Endothelial cell of umbilical vein (primary cell): Measurements from ENCODE around the gene PEAR1. TPM values are rescaled to one million over a fixed set of nuclear protein-coding genes. Genes with fewer than 3 reads are reported as not detected.

Source experiments
- BruUV-seq: library from RNA; stranded (reverse); fragments of 400-500 nt; replicated peaks from 2 replicates; lab custom pipeline; 2021; lab: Mats Ljungman, UMichigan
- CTCF ChIA-PET: fragments of 300-600, 350-600 bp; sonication (Branson Sonifier 250); formaldehyde crosslinking; loops from one replicate; lab custom pipeline; 2021; ENCODE audit warnings: antibody characterized with exemption, inconsistent platforms; lab: Charles Lee
- POLR2A ChIA-PET: fragments of 300-600, 350-600 bp; sonication (Branson Sonifier 250); formaldehyde crosslinking; loops from one replicate; lab custom pipeline; 2021; ENCODE audit warnings: antibody characterized with exemption, inconsistent platforms; lab: Charles Lee
- DNase-seq: peaks from one replicate; pipeline ENCODE4 v3.0.0-alpha.2; 2011; ENCODE audit warnings: low read depth, low spot score
- FAIRE-seq: peaks from 2 replicates; lab custom pipeline; 2011; peaks lifted over from hg19 to GRCh38; lab: Jason Lieb, UNC
- H2AFZ ChIP-seq: 2 replicates; pipeline ENCODE4 v1.6.0; 2012; ENCODE audit warnings: low read depth, low read length, control low read depth, inconsistent platforms
- H3K27ac ChIP-seq: 2 replicates; pipeline ENCODE4 v1.5.1; 2011; ENCODE audit warnings: low read depth, mild to moderate bottlenecking, control low read depth, low read length, moderate library complexity; ENCODE audit not compliant: insufficient read depth
- H3K27me3 ChIP-seq, 2 experiments: 2 replicates each; pipeline versions ENCODE4 v1.6.0 to v1.6.1; 2011; ENCODE audit warnings: low read length in 2 of 2, mixed read lengths in 1 of 2; ENCODE audit not compliant: control insufficient read depth in 2 of 2, insufficient read depth in 2 of 2
- H3K36me3 ChIP-seq, 2 experiments: 2 replicates in 1 of 2; 3 replicates in 1 of 2; pipeline ENCODE4 v1.5.1; 2011; ENCODE audit warnings: low read length in 2 of 2, mild to moderate bottlenecking in 1 of 2, moderate library complexity in 1 of 2; ENCODE audit not compliant: control insufficient read depth in 2 of 2, insufficient read depth in 2 of 2; ENCODE audit errors: extremely low read depth in 1 of 2
- H3K4me1 ChIP-seq: 3 replicates; pipeline ENCODE4 v1.5.1; 2011; ENCODE audit warnings: mild to moderate bottlenecking, low read length; ENCODE audit not compliant: control insufficient read depth, insufficient read depth; ENCODE audit errors: extremely low read depth
- H3K4me2 ChIP-seq: 2 replicates; pipeline ENCODE4 v1.6.1; 2011; ENCODE audit warnings: low read length, control low read depth, mixed read lengths; ENCODE audit not compliant: insufficient read depth
- H3K4me3 ChIP-seq, 3 experiments: fragments of 200-600 bp in 1 of 3; sonication (generic), shearing (Covaris generic) in 1 of 3; replicated peaks in 1 of 3; 2 replicates each; pipeline ENCODE4 v1.5.1; 2011 to 2016; ENCODE audit warnings: control low read depth in 3 of 3, low read length in 3 of 3, mild to moderate bottlenecking in 2 of 3, inconsistent platforms in 1 of 3, low read depth in 1 of 3, moderate library complexity in 1 of 3; ENCODE audit not compliant: insufficient read depth in 1 of 3
- H3K79me2 ChIP-seq: 2 replicates; pipeline ENCODE4 v1.6.0; 2012; ENCODE audit warnings: low read length, inconsistent platforms; ENCODE audit not compliant: control insufficient read depth, insufficient read depth
- H3K9ac ChIP-seq: replicated peaks from 2 replicates; pipeline ENCODE3; 2011; ENCODE audit warnings: low read length, control low read depth; ENCODE audit not compliant: insufficient read depth; ENCODE audit errors: extremely low read depth
- H3K9me1 ChIP-seq: replicated peaks from 3 replicates; pipeline ENCODE4 v1.6.0; 2011; ENCODE audit warnings: mild to moderate bottlenecking, low read length; ENCODE audit not compliant: control insufficient read depth, insufficient read depth; ENCODE audit errors: extremely low read depth
- H3K9me3 ChIP-seq: replicated peaks from 2 replicates; pipeline ENCODE4 v1.5.1; 2012; ENCODE audit warnings: low read length, inconsistent platforms; ENCODE audit not compliant: control insufficient read depth, insufficient read depth
- H4K20me1 ChIP-seq: replicated peaks from 2 replicates; pipeline ENCODE3; 2011; ENCODE audit warnings: mild to moderate bottlenecking, low read length; ENCODE audit not compliant: control insufficient read depth, insufficient read depth; ENCODE audit errors: extremely low read depth
- FOS ChIP-seq: IDR thresholded peaks from 2 replicates; pipeline ENCODE4 v1.6.1; 2011; ENCODE audit warnings: mild to moderate bottlenecking, low read length, moderate library complexity, borderline replicate concordance; ENCODE audit not compliant: insufficient read depth
- GATA2 ChIP-seq: IDR thresholded peaks from 2 replicates; pipeline ENCODE4 v1.7.0; 2011; ENCODE audit warnings: low read depth, mild to moderate bottlenecking, moderate library complexity, mixed read lengths, low read length; ENCODE audit not compliant: insufficient read length, insufficient read depth
- JUN ChIP-seq: IDR thresholded peaks from 2 replicates; pipeline ENCODE4 v1.6.1; 2011; ENCODE audit warnings: borderline replicate concordance, low read depth; ENCODE audit not compliant: insufficient read length, insufficient read depth
- MYC ChIP-seq: IDR thresholded peaks from one replicate; pipeline ENCODE4 v1.6.1; 2011; ENCODE audit warnings: mild to moderate bottlenecking, low read depth, low read length
- POLR2AphosphoS5 ChIP-seq: IDR thresholded peaks from 2 replicates; pipeline ENCODE4 v1.6.1; 2012; ENCODE audit warnings: low read depth, mild to moderate bottlenecking, control low read depth, low read length, moderate library complexity; ENCODE audit not compliant: insufficient read depth
- dilution Hi-C: fragments of 300-500 bp; cut with MboI; formaldehyde crosslinking; loops from one replicate; pipeline ENCODE4 v1.15.0; 2019; ENCODE audit warnings: low sequenced_read_pairs; ENCODE audit not compliant: extremely low pct_ligation_motif_present
- intact Hi-C: fragments of 100-400 bp; cut with micrococcal nuclease; formaldehyde crosslinking; loops from one replicate; pipeline ENCODE4 v1.10.0; 2022
- polyA plus RNA-seq, 4 experiments: library from polyadenylated mRNA; depleted of rRNA in 3 of 4; stranded (reverse) in 3 of 4; unstranded in 1 of 4; fragments of >200 nt; gene quantifications; 2 replicates each; pipeline versions ENCODE4 v1.2.1 to v1.2.3, GENCODE V29; 2011 to 2012; ENCODE audit warnings: missing spikeins in 1 of 4
- total RNA-seq: library from RNA; stranded (reverse); gene quantifications from 2 replicates; pipeline ENCODE4 v1.2.3, GENCODE V29; 2021
- TF ChIP-seq, protein P1 (sequence below), 2 donors: IDR thresholded peaks; 1 replicate in 1 of 2; 2 replicates in 1 of 2; pipeline ENCODE4 v1.5.1; 2011; ENCODE audit warnings: low read length in 2 of 2, mild to moderate bottlenecking in 2 of 2, moderate library complexity in 2 of 2, control low read depth in 1 of 2, inconsistent platforms in 1 of 2, low read depth in 1 of 2; ENCODE audit not compliant: insufficient read depth in 1 of 2; ENCODE audit errors: extremely low read depth in 1 of 2

Gene PEAR1
- total and polyA plus RNA-seq, 2 donors (not counting 3 experiments of a cell fraction or from before 2014, with no cell fraction given), result 90.7 to 106 TPM

DNA sequence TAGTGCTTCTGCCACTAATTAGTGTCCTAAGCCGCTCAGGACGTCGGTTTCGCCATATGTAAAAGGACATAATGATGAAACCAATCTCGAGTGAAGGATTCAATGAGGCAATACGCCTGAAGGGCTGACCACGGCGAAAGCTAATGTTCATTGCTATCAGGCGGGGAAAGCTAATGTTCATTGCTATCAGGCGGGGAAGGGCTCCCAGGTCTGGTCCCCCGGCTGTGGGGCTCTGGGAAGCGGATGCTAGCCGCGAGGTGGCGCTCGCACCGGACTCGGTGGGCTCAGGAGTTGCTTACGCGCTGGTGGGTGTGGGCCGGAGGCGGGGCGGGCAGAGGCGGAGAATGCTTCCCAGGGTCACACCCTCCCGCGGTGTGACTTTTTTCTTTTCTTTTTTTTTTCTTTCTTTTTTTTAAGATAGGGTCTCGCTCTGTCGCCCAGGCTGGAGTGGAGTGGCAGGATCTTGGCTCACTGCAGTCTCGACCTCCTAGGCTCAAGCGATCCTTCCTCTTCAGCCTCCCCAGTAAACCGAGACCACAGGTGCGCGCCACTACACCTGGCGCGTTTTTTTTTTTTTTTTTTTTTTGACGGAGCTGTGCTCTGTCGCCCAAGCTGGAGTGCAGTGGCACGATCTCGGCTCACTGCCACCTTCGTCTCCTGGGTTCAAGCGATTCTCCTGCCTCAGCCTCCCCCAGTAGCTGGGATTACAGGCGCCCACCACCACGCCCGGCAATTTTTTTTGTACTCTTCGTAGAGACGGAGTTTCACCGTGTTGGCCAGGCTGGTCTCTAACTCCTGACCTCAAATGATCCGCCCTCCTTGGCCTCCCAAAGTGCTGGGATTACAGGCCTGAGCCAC, 1.1 kb upstream of the PEAR1 start:
- dilution Hi-C loops, result no loop called here

More for the DNA sequence above, 1.1 kb upstream of the PEAR1 start:
- peaks cover 31% of the 10 kb centered on the region for H3K4me1 ChIP-seq
- H2AFZ ChIP-seq, result peak overlapping the region; percentile 43
- H3K4me2 ChIP-seq, result peak overlapping the region; percentile 26
- TF ChIP-seq JUN (no peak), FOS (no peak), POLR2AphosphoS5 (peak; percentile 40), MYC (no peak), GATA2 (no peak)
- TF ChIP-seq, protein P1, sequence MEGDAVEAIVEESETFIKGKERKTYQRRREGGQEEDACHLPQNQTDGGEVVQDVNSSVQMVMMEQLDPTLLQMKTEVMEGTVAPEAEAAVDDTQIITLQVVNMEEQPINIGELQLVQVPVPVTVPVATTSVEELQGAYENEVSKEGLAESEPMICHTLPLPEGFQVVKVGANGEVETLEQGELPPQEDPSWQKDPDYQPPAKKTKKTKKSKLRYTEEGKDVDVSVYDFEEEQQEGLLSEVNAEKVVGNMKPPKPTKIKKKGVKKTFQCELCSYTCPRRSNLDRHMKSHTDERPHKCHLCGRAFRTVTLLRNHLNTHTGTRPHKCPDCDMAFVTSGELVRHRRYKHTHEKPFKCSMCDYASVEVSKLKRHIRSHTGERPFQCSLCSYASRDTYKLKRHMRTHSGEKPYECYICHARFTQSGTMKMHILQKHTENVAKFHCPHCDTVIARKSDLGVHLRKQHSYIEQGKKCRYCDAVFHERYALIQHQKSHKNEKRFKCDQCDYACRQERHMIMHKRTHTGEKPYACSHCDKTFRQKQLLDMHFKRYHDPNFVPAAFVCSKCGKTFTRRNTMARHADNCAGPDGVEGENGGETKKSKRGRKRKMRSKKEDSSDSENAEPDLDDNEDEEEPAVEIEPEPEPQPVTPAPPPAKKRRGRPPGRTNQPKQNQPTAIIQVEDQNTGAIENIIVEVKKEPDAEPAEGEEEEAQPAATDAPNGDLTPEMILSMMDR (IDR thresholded peaks at IDR 0.05; ENCODE audit: extremely low read depth in 1 of 2, insufficient read depth in 1 of 2, low read depth in 1 of 2, low read length in 2 of 2), result peak; percentile 91 to 97
- POLR2A ChIA-PET, result interaction anchor here (0.7 kb wide), 1 partner anchor 11 kb away, joined by 6 read pairs; no protein-coding TSS in a partner anchor
- H3K9me1 ChIP-seq, result no peaks in the 10 kb centered on the region
- H3K36me3 ChIP-seq, result no peaks in the 10 kb centered on the region
- FAIRE-seq (peak; percentile 92), DNase-seq (peak; percentile 87)
- H3K9ac ChIP-seq, result no peak overlapping the region
- CTCF ChIA-PET, result interaction anchor here (0.6 to 8.4 kb wide), 22 partner anchors 9 to 212 kb away, joined by 3 to 312 read pairs (median 8); partner anchors contain the start of genes HDGF, INSRR, ISG20L2 and LRRC71
- H3K27ac ChIP-seq, result peak overlapping the region; percentile 64
- H3K79me2 ChIP-seq, result peaks cover 39% of the 10 kb centered on the region
- no peaks in the 10 kb centered on the region for H4K20me1 ChIP-seq
- BruUV-seq, result no TSS peak
- no peaks in the 10 kb centered on the region for H3K9me3 ChIP-seq
- no peaks in the 10 kb centered on the region for H3K27me3 ChIP-seq
- intact Hi-C loops, result loop anchor here (1.0 to 10.0 kb wide), 5 partner anchors 28 to 388 kb away; partner anchors contain the start of genes LRRC71, MEF2D and MRPL24
- no peak overlapping the region for H3K4me3 ChIP-seq
